ENCODE data around the gene MACROH2A1.

DNA sequence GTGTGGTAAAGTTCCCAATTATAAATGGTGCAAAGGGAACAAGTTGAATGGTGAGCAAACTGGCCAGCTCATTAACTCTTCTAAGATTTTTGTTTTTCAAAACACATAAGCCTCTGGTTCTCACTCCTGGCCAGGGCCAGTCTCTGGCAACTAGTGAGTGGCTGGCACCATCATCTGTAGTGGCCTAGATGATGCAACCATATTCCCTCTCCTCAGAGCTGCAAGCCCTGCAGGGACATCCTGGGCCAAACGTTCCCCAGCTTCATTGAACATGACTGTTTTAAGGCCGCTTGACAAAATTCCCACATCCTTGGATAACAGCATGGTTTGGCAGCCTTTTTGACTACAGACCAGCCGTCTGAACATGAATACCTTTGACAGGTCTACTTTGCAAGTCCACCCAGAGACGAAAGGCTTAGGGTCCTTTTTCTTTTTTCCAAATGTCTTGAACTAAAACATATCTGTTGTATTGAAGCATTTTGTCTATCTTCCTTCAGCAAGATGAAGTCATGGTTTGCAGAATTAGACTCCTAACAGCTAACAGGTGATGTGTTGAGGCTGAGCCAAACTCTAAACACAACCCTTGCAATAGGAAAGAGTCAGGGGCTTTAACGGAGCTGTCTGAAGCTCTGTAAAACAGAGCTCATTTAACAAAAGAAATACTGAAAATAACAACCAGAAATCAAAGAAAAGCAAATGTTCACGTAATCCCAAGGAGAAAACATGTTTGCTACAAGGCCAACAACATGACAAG lies 23.8 kb downstream of the MACROH2A1 start:
- TF ChIP-seq POLR2A (IDR thresholded peaks at IDR 0.05) (no peak), CTCF (IDR thresholded peaks at IDR 0.05 in 4 of 5, conservative IDR thresholded peaks at IDR 0.05 in 1 of 5) (no peak)
